Upper lobe of right lung (tissue), 1 donor: ENCODE measurements around the gene KIFC1. TPM values are rescaled to one million over a fixed set of nuclear protein-coding genes. Genes with fewer than 3 reads are reported as not detected.

Experiments used
- ATAC-seq: fragments of 200-7000 bp; cut with Tn5 transposase; one replicate; pipeline ENCODE4 v1.9.1; 2020; ENCODE audit warnings: mild to moderate bottlenecking, moderate library complexity
- DNase-seq: peaks from one replicate; pipeline ENCODE4 v3.0.0-alpha.2; 2020
- H3K27ac ChIP-seq: fragments of 200-600 bp; one replicate; pipeline ENCODE4 v1.8.0; 2022
- H3K27me3 ChIP-seq: fragments of 200-600 bp; one replicate; pipeline ENCODE4 v1.8.0; 2022; ENCODE audit warnings: mild to moderate bottlenecking
- H3K36me3 ChIP-seq: fragments of 200-600 bp; one replicate; pipeline ENCODE4 v1.8.0; 2022
- H3K4me1 ChIP-seq: fragments of 200-600 bp; one replicate; pipeline ENCODE4 v1.8.0; 2022
- H3K4me3 ChIP-seq: fragments of 200-600 bp; one replicate; pipeline ENCODE4 v1.8.0; 2022; ENCODE audit warnings: mild to moderate bottlenecking
- H3K9me3 ChIP-seq: fragments of 200-600 bp; one replicate; pipeline ENCODE4 v1.8.0; 2022
- intact Hi-C: fragments of 100-400 bp; cut with DNase I; formaldehyde crosslinking; loops from one replicate; pipeline ENCODE4 v1.11.0; 2022
- total RNA-seq: library from RNA; stranded (reverse); fragmentation: NEBNext Ultra II Directional; extraction: Animal tissue kit (Norgen Biotek cat#: 25700); gene quantifications from one replicate; pipeline ENCODE4 v1.2.1, GENCODE V29; 2021
- TF ChIP-seq, protein P1 (sequence below): fragments of 200-600 bp; IDR thresholded peaks from one replicate; pipeline ENCODE4 v1.8.0; 2022; ENCODE audit warnings: antibody characterized with exemption
- donor health status: DM: no; HTN: yes; CAD: no; lungs with severe emphysema.

KIFC1 gene
- total RNA-seq, 1 donor from 2014 or later = 2.3 TPM

DNA sequence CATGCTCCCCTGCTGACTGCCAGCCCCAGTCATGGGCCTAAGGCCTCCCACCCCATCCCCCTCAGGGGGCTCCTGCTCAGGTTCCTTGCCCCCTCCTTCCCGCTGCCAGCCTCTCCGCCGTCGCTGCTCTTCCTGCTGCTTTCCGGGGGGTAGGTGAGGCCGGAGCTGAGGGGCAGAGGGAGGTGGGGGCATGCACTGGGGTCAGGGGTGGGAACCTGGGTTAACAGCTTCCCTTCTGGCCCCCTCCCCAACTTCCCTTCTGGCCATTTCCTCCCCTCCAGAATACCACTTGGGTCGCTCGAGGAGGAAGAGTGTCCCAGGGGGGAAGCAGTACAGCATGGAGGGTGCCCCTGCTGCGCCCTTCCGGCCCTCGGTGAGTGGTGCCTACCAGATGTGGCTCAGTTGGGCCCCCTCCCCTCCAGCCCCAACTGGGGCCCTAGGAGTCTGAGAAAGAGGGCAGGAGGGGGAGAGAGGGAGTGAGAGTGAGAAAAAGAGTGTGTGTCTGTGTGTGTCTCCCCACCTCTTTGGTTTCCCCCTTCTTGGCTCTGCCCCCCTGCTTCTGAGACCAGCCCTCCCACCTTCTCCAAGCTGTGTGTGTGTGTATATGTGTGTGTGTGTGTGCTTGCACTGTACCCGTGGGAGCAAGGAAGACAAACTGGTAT, 40.4 kb downstream of the KIFC1 start:
- ATAC-seq = no peak
- no peak for DNase-seq
- H3K4me3 ChIP-seq = no peak overlapping the region

DNA sequence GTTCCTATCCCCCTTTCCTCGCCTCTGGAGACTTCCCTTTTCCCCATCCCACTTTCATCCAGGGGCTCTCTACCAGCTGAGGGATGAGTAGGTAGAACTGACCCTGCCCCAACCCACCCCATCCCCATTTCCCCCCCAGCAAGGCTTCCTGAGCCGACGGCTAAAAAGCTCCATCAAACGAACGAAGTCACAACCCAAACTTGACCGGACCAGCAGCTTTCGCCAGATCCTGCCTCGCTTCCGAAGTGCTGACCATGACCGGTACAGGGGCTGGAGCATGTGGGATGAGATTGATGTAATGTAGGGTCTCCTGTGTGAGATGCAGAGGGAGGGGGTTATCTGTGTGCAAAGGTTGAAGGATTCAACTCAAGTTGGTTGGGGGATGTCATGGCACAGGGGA, 40.9 kb downstream of the KIFC1 start:
- H3K27ac ChIP-seq = no peak overlapping the region
- DNase-seq = no peak
- H3K9me3 ChIP-seq = no peaks in the 10 kb centered on the region
- no peaks in the 10 kb centered on the region for H3K27me3 ChIP-seq
- TF ChIP-seq, protein P1, sequence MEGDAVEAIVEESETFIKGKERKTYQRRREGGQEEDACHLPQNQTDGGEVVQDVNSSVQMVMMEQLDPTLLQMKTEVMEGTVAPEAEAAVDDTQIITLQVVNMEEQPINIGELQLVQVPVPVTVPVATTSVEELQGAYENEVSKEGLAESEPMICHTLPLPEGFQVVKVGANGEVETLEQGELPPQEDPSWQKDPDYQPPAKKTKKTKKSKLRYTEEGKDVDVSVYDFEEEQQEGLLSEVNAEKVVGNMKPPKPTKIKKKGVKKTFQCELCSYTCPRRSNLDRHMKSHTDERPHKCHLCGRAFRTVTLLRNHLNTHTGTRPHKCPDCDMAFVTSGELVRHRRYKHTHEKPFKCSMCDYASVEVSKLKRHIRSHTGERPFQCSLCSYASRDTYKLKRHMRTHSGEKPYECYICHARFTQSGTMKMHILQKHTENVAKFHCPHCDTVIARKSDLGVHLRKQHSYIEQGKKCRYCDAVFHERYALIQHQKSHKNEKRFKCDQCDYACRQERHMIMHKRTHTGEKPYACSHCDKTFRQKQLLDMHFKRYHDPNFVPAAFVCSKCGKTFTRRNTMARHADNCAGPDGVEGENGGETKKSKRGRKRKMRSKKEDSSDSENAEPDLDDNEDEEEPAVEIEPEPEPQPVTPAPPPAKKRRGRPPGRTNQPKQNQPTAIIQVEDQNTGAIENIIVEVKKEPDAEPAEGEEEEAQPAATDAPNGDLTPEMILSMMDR = no peak
- H3K36me3 ChIP-seq = peaks cover 22% of the 10 kb centered on the region
- peaks cover 35% of the 10 kb centered on the region for H3K4me1 ChIP-seq
- no peak overlapping the region for H3K4me3 ChIP-seq
- intact Hi-C loops = no loop called here
- no peak for ATAC-seq

More for the DNA sequence above, 40.4 kb downstream of the KIFC1 start:
- intact Hi-C loops = no loop called here
- Histone ChIP-seq H3K27ac (no peak overlapping the region), H3K9me3 (no peaks in the 10 kb centered on the region), H3K36me3 (peaks cover 17% of the 10 kb centered on the region), H3K27me3 (no peaks in the 10 kb centered on the region), H3K4me1 (peaks cover 40% of the 10 kb centered on the region)
- TF ChIP-seq, protein P1 = no peak

DNA sequence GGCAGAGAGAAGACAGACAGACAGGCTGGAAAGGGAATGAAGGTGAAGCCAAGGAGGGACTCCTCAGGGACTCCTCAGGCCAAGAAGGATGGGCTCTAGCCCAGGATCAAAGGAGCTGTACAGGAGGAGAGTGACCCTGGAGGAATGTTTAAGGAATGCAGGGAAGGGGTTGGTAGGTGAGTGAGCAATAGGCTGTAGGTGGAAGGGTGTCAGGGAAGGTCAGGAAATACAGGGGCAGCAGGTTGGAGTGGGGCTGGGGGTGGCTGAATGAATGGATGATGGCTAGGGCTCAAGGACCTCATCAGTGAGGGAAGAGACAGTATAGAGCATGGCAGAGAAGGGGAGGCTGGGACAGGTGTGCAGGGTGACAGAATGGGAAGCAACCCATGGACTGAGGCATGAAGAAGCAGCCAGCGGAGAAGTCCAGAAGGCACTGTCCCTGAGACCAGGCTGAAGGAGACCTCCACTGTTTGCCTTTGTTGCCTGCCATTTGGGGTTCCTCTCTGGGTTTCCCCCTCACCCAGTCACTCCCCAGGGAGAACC, 41.4 kb downstream of the KIFC1 start:
- no peaks in the 10 kb centered on the region for H3K9me3 ChIP-seq
- H3K4me1 ChIP-seq = peaks cover 35% of the 10 kb centered on the region
- H3K27me3 ChIP-seq = no peaks in the 10 kb centered on the region
- TF ChIP-seq, protein P1 = no peak
- H3K27ac ChIP-seq = no peak overlapping the region
- no peak overlapping the region for H3K4me3 ChIP-seq
- ATAC-seq (no peak), DNase-seq (no peak)
- H3K36me3 ChIP-seq = peaks cover 23% of the 10 kb centered on the region
- intact Hi-C loops = no loop called here

DNA sequence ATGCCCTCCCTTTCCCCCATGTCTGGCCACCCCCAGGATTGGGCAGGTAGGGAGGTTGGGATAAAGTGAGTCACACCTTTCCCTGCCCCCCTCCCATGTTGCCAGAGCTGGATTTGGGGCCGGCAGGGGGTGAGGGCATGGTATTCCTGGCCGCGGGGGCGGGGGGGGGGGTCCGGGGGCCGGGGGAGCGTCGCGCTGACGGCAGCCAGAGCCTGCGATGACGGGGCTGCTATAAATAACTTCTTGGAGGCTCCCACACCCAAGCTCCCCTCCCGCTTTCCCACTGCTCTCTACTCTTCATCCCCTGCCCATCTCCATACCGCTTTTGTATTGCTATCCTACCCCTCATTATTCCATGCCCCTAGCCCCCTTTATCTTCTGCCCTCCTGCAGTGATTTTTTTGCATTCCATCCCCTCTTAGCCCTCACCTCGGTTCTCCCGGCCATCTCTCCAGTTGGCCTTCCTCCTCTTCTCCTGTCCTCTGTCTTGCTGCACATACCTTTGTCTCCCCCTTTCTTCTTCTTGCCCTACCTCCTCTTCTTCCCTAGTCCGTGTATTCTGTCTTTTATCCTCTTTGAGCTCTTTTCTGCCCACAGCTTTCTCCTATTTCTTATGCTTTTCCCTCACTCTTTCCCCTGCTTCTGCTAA, 42.0 kb downstream of the KIFC1 start:
- H3K4me1 ChIP-seq = peaks cover 29% of the 10 kb centered on the region

DNA sequence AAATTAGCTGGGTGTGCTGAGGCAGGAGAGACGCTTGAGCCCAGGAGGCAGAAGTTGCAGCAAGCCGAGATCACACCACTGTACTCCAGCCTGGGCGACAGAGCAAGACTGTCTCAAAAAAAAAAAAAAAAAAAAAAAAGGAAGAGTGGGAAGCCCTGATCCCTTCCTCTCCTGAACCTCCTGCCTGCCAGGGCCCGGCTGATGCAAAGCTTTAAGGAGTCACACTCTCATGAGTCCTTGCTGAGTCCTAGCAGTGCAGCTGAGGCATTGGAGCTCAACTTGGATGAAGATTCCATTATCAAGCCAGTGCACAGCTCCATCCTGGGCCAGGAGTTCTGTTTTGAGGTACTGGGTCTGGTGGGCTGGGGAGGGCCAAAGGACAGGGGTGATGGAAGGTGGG, 43.3 kb downstream of the KIFC1 start:
- Histone ChIP-seq H3K9me3 (no peaks in the 10 kb centered on the region), H3K27ac (no peak overlapping the region), H3K27me3 (no peaks in the 10 kb centered on the region), H3K4me1 (peaks cover 20% of the 10 kb centered on the region), H3K36me3 (peaks cover 23% of the 10 kb centered on the region), H3K4me3 (no peak overlapping the region)
- ATAC-seq (no peak), DNase-seq (no peak)
- TF ChIP-seq, protein P1 = no peak
- intact Hi-C loops = no loop called here

More for the DNA sequence above, 42.0 kb downstream of the KIFC1 start:
- H3K9me3 ChIP-seq = no peaks in the 10 kb centered on the region
- ATAC-seq = no peak
- H3K36me3 ChIP-seq = peaks cover 23% of the 10 kb centered on the region
- no peak overlapping the region for H3K27ac ChIP-seq
- intact Hi-C loops = no loop called here
- no peak for DNase-seq
- no peak overlapping the region for H3K4me3 ChIP-seq
- TF ChIP-seq, protein P1 = no peak
- H3K27me3 ChIP-seq = no peaks in the 10 kb centered on the region
